Neural progenitor cell (in vitro differentiated cells): ENCODE results near the gene GLIS1.

ENCODE experiments used
- EZH2 ChIP-seq: fragments of 200-600 bp; sonication (generic); IDR thresholded peaks from 2 replicates; pipeline ENCODE4 v1.6.1; 2017; ENCODE audit warnings: antibody characterized with exemption, mild to moderate bottlenecking, moderate library complexity
- EZH2phosphoT487 ChIP-seq: fragments of 200-600 bp; sonication (generic); IDR thresholded peaks from 2 replicates; pipeline ENCODE4 v1.6.1; 2017; ENCODE audit warnings: antibody characterized with exemption
- TF ChIP-seq, protein P1 (sequence below): fragments of 200-600 bp; sonication (generic); IDR thresholded peaks from 2 replicates; pipeline ENCODE4 v1.5.1; 2017; ENCODE audit warnings: antibody characterized with exemption, mild to moderate bottlenecking

DNA sequence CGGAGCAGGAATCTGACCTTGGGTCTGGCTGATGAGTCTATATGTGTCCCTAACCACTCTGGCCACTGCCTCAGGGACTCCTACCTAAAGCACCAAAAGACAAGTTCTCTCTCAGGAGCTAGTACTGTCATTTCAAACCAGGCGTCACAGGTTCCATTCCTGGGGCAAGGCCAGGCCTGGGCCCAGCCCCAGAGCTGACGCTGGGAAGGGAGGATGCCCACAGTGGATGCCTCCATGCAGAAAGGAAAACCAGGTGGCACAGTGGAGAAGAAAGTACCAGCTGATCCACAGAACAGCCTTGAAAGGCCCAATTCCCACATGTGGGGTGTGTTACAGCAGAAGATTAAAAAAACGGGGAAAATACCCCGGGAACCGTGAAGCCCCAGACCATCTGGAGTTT is 202.4 kb downstream of the GLIS1 start:
- TF ChIP-seq, protein P1, sequence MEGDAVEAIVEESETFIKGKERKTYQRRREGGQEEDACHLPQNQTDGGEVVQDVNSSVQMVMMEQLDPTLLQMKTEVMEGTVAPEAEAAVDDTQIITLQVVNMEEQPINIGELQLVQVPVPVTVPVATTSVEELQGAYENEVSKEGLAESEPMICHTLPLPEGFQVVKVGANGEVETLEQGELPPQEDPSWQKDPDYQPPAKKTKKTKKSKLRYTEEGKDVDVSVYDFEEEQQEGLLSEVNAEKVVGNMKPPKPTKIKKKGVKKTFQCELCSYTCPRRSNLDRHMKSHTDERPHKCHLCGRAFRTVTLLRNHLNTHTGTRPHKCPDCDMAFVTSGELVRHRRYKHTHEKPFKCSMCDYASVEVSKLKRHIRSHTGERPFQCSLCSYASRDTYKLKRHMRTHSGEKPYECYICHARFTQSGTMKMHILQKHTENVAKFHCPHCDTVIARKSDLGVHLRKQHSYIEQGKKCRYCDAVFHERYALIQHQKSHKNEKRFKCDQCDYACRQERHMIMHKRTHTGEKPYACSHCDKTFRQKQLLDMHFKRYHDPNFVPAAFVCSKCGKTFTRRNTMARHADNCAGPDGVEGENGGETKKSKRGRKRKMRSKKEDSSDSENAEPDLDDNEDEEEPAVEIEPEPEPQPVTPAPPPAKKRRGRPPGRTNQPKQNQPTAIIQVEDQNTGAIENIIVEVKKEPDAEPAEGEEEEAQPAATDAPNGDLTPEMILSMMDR: no peak
- TF ChIP-seq EZH2 (no peak), EZH2phosphoT487 (no peak)
